Measurements from ENCODE around the gene LY6G5B. TPM values are rescaled to one million over a fixed set of nuclear protein-coding genes. Genes with fewer than 3 reads are reported as not detected.

LY6G5B gene
- total RNA-seq, 2 donors from 2014 or later: 1.8 to 13.0 TPM

DNA sequence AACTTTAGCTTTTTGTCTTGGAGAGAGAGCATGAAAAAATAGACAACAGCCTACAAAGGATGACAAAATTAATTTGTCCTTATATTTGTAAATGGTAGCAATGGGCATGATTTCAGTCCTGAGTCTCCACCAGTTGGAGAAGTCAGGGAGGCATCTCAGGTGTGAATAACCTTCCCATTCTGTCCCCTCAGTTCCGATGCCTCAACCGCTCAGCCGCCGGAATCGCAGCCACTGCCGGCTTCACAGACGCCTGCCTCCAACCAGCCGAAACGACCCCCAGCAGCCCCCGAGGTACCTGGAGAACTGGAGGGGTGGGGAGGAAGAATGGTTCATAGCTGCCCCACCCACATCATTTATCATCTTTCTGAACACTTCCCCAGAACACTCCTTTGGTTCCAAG is 45.7 kb upstream of the LY6G5B start:
- no peak overlapping the region for H3K4me3 ChIP-seq
- no peaks in the 10 kb centered on the region for H3K9me3 ChIP-seq
- no peaks in the 10 kb centered on the region for H3K4me1 ChIP-seq (replicated peaks)
- no peaks in the 10 kb centered on the region for H3K27me3 ChIP-seq (replicated peaks; ENCODE audit: insufficient read depth)
- H3K36me3 ChIP-seq: peaks cover 48 to 49% of the 10 kb centered on the region in 2 donors
- DNase-seq (ENCODE audit: low spot score): no peak
- intact Hi-C loops (cut with DNase I): loop anchor here (5.0 kb wide), 1 partner anchor 1348 kb away; no protein-coding TSS in a partner anchor
- TF ChIP-seq, protein P1, sequence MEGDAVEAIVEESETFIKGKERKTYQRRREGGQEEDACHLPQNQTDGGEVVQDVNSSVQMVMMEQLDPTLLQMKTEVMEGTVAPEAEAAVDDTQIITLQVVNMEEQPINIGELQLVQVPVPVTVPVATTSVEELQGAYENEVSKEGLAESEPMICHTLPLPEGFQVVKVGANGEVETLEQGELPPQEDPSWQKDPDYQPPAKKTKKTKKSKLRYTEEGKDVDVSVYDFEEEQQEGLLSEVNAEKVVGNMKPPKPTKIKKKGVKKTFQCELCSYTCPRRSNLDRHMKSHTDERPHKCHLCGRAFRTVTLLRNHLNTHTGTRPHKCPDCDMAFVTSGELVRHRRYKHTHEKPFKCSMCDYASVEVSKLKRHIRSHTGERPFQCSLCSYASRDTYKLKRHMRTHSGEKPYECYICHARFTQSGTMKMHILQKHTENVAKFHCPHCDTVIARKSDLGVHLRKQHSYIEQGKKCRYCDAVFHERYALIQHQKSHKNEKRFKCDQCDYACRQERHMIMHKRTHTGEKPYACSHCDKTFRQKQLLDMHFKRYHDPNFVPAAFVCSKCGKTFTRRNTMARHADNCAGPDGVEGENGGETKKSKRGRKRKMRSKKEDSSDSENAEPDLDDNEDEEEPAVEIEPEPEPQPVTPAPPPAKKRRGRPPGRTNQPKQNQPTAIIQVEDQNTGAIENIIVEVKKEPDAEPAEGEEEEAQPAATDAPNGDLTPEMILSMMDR (IDR thresholded peaks at IDR 0.05): no peak
- no peak for TF ChIP-seq POLR2A (IDR thresholded peaks at IDR 0.05)
- TF ChIP-seq POLR2AphosphoS5 (IDR thresholded peaks at IDR 0.05): no peak
- H3K27ac ChIP-seq: no peak overlapping the region
- 78% methylated on average over 10 of the region's 10 CpGs for WGBS

DNA sequence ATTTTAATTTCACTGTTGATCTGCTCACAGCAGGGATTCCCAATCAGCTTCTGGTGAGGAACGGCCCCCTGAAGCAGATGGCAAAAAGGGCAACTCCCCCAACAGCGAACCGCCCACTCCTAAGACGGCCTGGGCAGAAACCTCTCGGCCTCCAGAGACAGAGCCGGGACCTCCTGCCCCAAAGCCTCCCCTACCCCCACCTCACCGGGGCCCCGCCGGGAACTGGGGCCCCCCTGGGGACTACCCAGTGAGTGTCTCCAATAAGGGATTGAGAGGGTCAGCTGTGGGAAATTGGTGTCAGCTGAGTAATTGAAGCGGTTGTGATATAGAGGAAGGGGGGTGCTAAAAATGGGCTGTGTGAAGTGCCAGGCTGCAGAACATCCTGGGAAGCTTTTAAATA is 42.8 kb upstream of the LY6G5B start:
- H3K4me3 ChIP-seq: no peak overlapping the region
- DNase-seq (ENCODE audit: low spot score): no peak
- WGBS: 86% methylated on average over 7 of the region's 10 CpGs
- no peaks in the 10 kb centered on the region for H3K27me3 ChIP-seq (replicated peaks; ENCODE audit: insufficient read depth)
- H3K9me3 ChIP-seq: no peaks in the 10 kb centered on the region
- H3K36me3 ChIP-seq: peaks cover 60 to 61% of the 10 kb centered on the region in 2 donors
- intact Hi-C loops (cut with DNase I): no loop called here
- H3K27ac ChIP-seq: no peak overlapping the region
- no peaks in the 10 kb centered on the region for H3K4me1 ChIP-seq (replicated peaks)
- TF ChIP-seq POLR2A (IDR thresholded peaks at IDR 0.05) (no peak), POLR2AphosphoS5 (IDR thresholded peaks at IDR 0.05) (no peak)
- TF ChIP-seq, protein P1 (IDR thresholded peaks at IDR 0.05): no peak

DNA sequence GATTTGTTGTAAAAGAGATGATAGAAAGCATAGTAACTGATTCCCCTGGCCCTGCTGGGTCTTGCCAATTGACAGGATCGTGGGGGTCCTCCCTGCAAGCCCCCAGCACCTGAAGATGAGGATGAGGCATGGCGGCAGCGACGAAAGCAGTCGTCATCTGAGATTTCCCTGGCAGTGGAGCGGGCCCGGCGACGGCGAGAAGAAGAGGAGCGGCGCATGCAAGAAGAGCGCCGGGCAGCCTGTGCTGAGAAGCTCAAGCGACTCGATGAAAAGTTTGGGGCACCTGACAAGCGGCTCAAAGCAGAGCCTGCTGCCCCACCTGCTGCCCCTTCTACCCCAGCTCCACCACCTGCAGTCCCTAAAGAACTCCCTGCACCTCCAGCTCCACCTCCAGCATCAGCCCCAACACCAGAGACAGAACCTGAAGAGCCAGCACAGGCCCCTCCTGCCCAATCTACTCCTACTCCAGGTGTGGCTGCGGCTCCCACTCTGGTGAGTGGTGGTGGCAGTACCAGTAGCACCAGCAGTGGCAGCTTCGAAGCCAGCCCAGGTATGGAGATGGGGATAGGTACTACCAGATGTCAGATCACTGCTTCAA is 42.0 kb upstream of the LY6G5B start:
- Histone ChIP-seq H3K27me3 (replicated peaks; ENCODE audit: insufficient read depth) (no peaks in the 10 kb centered on the region), H3K4me3 (no peak overlapping the region), H3K9me3 (no peaks in the 10 kb centered on the region), H3K4me1 (replicated peaks) (no peaks in the 10 kb centered on the region), H3K36me3 (peaks cover 60 to 61% of the 10 kb centered on the region in 2 donors), H3K27ac (no peak overlapping the region)
- WGBS: 92% methylated on average over 19 of the region's 19 CpGs
- intact Hi-C loops (cut with DNase I): no loop called here
- no peak for DNase-seq (ENCODE audit: low spot score)
- TF ChIP-seq, protein P1 (IDR thresholded peaks at IDR 0.05): no peak
- no peak for TF ChIP-seq POLR2A (IDR thresholded peaks at IDR 0.05)

DNA sequence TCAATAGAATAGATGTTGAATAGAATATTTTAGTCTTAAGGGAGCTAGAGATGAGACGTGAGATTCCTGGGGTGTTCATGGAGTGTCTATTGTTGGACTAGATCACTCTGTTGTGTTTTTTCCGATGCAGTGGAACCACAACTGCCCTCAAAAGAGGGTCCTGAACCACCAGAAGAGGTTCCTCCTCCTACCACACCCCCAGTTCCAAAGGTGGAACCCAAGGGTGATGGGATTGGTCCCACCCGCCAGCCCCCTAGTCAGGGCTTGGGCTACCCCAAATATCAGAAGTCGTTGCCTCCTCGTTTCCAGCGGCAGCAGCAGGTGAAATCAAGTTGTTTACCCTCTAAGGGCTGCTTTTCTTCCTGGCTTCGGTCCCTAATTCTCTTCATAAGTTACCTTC is 40.8 kb upstream of the LY6G5B start:
- no peaks in the 10 kb centered on the region for H3K4me1 ChIP-seq (replicated peaks)
- H3K27ac ChIP-seq: no peak overlapping the region
- TF ChIP-seq, protein P1 (IDR thresholded peaks at IDR 0.05): no peak
- TF ChIP-seq POLR2AphosphoS5 (IDR thresholded peaks at IDR 0.05) (no peak), POLR2A (IDR thresholded peaks at IDR 0.05) (no peak)
- intact Hi-C loops (cut with DNase I): no loop called here
- H3K27me3 ChIP-seq (replicated peaks; ENCODE audit: insufficient read depth): no peaks in the 10 kb centered on the region
- 83% methylated on average over 7 of the region's 7 CpGs for WGBS
- H3K4me3 ChIP-seq: no peak overlapping the region
- no peak for DNase-seq (ENCODE audit: low spot score)
- peaks cover 60 to 66% of the 10 kb centered on the region in 2 donors for H3K36me3 ChIP-seq
- no peaks in the 10 kb centered on the region for H3K9me3 ChIP-seq
